HepG2 (cell line): ENCODE results near the gene ZNF813. TPM values are rescaled to one million over a fixed set of nuclear protein-coding genes. Genes with fewer than 3 reads are reported as not detected.

ENCODE experiments used
- AGO1 ChIP-seq: fragments of 200-400 bp; formaldehyde crosslinking; IDR thresholded peaks from 2 replicates; pipeline ENCODE4 v1.6.1; 2017; ENCODE audit warnings: mild to moderate bottlenecking, low read depth, low read length, moderate library complexity; ENCODE audit not compliant: poor library complexity, severe bottlenecking
- BRCA1 ChIP-seq: sonication (generic); formaldehyde crosslinking; IDR thresholded peaks from 2 replicates; pipeline ENCODE4 v1.4.0; 2020; ENCODE audit warnings: missing genetic modification reagents
- HMGA1 ChIP-seq: sonication (generic); formaldehyde crosslinking; conservative IDR thresholded peaks from 2 replicates; pipeline ENCODE4 v1.4.0; 2020; ENCODE audit warnings: missing genetic modification reagents
- KLF12 ChIP-seq: sonication (generic); formaldehyde crosslinking; IDR thresholded peaks from 2 replicates; pipeline ENCODE4 v1.4.0; 2020; ENCODE audit warnings: missing genetic modification reagents, borderline replicate concordance
- YEATS2 ChIP-seq: sonication (generic); formaldehyde crosslinking; IDR thresholded peaks from 2 replicates; pipeline ENCODE4 v1.4.0; 2020; ENCODE audit warnings: missing genetic modification reagents, borderline replicate concordance
- ZBTB3 ChIP-seq: sonication (generic); formaldehyde crosslinking; IDR thresholded peaks from 2 replicates; pipeline ENCODE4 v1.4.0; 2020; ENCODE audit warnings: low read depth, mild to moderate bottlenecking, moderate library complexity, missing genetic modification reagents, borderline replicate concordance
- ZMYM4 ChIP-seq: sonication (generic); formaldehyde crosslinking; IDR thresholded peaks from 2 replicates; pipeline ENCODE4 v1.8.1; 2023; ENCODE audit warnings: mild to moderate bottlenecking, missing genetic modification reagents
- ZNF121 ChIP-seq: sonication (generic); formaldehyde crosslinking; IDR thresholded peaks from 2 replicates; pipeline ENCODE4 v1.5.0; 2020; ENCODE audit warnings: mild to moderate bottlenecking, missing genetic modification reagents
- polyA plus RNA-seq, 8 experiments: library from polyadenylated mRNA; depleted of rRNA in 3 of 8; stranded (reverse) in 7 of 8; unstranded in 1 of 8; fragments of >200 nt; fragmentation: Illumina TruSeq in 4 of 8; extraction: Trizol in 4 of 8; gene quantifications; 2 replicates each; pipeline versions ENCODE4 v1.2.1 to v1.2.3, GENCODE V29; 2011 to 2016; ENCODE audit warnings: low read depth in 4 of 8, missing spikeins in 1 of 8, mixed read lengths in 1 of 8; ENCODE audit not compliant: insufficient read depth in 1 of 8
- total RNA-seq, 5 experiments: library from RNA; depleted of rRNA; stranded (reverse); fragments of >200 nt; fragmentation: Illumina TruSeq; extraction: Trizol; gene quantifications; 2 replicates each; pipeline ENCODE4 v1.2.3, GENCODE V29; 2016; ENCODE audit warnings: low read depth in 1 of 5
- TF ChIP-seq, protein P1 (sequence below): sonication (generic); formaldehyde crosslinking; conservative IDR thresholded peaks from 2 replicates; pipeline ENCODE4 v1.8.0; 2022; ENCODE audit warnings: missing genetic modification reagents
- TF ChIP-seq, protein P2 (sequence below): sonication (generic); formaldehyde crosslinking; IDR thresholded peaks from 2 replicates; pipeline ENCODE4 v1.4.0; 2020; ENCODE audit warnings: mild to moderate bottlenecking, missing genetic modification reagents
- TF ChIP-seq, protein P3 (sequence below): sonication (generic); formaldehyde crosslinking; IDR thresholded peaks from 2 replicates; pipeline ENCODE4 v1.8.0; 2022; ENCODE audit warnings: missing genetic modification reagents, low read depth, mild to moderate bottlenecking, borderline replicate concordance
- TF ChIP-seq, protein P4 (sequence below): sonication (generic); formaldehyde crosslinking; IDR thresholded peaks from 2 replicates; pipeline ENCODE4 v1.5.0; 2020; ENCODE audit warnings: mild to moderate bottlenecking, missing genetic modification reagents, borderline replicate concordance
- TF ChIP-seq, protein P5 (sequence below): sonication (generic); formaldehyde crosslinking; IDR thresholded peaks from 2 replicates; pipeline ENCODE4 v1.4.0; 2020; ENCODE audit warnings: mild to moderate bottlenecking, missing genetic modification reagents

ZNF813 gene
- total and polyA plus RNA-seq, 2 of the 13 experiments (the other 11 are each of a cell fraction or from before 2014, with no cell fraction given), result 2.1 to 8.9 TPM

DNA sequence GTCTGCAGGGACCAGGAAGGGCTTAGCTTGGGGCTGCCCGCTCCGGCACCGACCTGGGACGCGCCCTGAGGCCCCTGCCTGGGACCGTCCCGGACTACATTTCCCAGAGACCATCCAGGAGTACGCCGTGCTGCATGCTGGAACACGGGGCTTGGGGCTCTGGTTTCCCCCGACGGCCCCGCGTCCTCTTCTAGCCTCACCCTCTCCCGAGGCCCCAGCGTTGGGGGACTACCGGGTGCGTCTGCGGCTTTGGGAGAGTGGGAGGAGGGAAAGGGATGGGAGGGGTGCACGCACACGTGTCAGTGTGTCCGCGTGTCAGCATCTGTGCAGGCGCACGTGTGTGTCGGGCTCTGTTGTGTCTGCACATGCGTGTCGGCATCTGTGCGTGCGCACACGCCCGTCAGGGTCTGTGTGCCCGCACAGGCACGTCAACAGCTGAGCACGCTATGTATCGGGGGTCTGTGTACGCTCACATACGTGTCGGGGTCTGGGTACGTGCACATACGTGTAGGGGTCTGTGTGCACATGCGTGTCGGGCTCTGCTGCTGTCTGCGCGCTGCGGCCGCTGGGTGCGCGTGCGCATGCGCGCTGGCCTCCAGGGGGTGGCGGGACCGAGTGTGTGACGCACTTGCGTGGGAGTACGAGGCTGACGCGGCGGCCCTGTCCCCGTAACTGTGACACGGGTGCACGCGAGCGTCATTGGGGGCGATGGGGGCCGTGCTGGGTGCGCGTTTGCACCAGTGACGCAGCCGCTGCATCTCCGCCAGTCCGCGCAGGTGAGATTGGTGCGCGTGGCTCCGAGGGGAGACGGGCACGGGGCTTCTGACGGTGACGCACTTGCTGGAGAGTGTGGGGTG lies 70.2 kb downstream of the ZNF813 start, which contains the start of gene ZNF331 (continued):
- TF ChIP-seq, protein P1, sequence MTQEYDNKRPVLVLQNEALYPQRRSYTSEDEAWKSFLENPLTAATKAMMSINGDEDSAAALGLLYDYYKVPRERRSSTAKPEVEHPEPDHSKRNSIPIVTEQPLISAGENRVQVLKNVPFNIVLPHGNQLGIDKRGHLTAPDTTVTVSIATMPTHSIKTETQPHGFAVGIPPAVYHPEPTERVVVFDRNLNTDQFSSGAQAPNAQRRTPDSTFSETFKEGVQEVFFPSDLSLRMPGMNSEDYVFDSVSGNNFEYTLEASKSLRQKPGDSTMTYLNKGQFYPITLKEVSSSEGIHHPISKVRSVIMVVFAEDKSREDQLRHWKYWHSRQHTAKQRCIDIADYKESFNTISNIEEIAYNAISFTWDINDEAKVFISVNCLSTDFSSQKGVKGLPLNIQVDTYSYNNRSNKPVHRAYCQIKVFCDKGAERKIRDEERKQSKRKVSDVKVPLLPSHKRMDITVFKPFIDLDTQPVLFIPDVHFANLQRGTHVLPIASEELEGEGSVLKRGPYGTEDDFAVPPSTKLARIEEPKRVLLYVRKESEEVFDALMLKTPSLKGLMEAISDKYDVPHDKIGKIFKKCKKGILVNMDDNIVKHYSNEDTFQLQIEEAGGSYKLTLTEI (CRISPR knock-in tag), result no peak
- TF ChIP-seq, protein P2, sequence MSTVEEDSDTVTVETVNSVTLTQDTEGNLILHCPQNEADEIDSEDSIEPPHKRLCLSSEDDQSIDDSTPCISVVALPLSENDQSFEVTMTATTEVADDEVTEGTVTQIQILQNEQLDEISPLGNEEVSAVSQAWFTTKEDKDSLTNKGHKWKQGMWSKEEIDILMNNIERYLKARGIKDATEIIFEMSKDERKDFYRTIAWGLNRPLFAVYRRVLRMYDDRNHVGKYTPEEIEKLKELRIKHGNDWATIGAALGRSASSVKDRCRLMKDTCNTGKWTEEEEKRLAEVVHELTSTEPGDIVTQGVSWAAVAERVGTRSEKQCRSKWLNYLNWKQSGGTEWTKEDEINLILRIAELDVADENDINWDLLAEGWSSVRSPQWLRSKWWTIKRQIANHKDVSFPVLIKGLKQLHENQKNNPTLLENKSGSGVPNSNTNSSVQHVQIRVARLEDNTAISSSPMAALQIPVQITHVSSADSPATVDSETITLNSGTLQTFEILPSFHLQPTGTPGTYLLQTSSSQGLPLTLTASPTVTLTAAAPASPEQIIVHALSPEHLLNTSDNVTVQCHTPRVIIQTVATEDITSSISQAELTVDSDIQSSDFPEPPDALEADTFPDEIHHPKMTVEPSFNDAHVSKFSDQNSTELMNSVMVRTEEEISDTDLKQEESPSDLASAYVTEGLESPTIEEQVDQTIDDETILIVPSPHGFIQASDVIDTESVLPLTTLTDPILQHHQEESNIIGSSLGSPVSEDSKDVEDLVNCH (CRISPR knock-in tag), result no peak
- TF ChIP-seq, protein P3, sequence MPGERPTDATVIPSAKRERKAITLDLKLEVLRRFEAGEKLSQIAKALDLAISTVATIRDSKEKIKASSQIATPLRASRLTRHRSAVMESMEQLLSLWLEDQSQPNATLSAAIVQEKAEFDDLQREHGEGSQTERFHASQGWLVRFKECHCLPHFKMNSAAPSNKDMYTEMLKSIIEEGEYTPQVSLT (CRISPR knock-in tag), result no peak
- TF ChIP-seq AGO1, result no peak
- TF ChIP-seq ZNF121, result no peak
- TF ChIP-seq, protein P4, sequence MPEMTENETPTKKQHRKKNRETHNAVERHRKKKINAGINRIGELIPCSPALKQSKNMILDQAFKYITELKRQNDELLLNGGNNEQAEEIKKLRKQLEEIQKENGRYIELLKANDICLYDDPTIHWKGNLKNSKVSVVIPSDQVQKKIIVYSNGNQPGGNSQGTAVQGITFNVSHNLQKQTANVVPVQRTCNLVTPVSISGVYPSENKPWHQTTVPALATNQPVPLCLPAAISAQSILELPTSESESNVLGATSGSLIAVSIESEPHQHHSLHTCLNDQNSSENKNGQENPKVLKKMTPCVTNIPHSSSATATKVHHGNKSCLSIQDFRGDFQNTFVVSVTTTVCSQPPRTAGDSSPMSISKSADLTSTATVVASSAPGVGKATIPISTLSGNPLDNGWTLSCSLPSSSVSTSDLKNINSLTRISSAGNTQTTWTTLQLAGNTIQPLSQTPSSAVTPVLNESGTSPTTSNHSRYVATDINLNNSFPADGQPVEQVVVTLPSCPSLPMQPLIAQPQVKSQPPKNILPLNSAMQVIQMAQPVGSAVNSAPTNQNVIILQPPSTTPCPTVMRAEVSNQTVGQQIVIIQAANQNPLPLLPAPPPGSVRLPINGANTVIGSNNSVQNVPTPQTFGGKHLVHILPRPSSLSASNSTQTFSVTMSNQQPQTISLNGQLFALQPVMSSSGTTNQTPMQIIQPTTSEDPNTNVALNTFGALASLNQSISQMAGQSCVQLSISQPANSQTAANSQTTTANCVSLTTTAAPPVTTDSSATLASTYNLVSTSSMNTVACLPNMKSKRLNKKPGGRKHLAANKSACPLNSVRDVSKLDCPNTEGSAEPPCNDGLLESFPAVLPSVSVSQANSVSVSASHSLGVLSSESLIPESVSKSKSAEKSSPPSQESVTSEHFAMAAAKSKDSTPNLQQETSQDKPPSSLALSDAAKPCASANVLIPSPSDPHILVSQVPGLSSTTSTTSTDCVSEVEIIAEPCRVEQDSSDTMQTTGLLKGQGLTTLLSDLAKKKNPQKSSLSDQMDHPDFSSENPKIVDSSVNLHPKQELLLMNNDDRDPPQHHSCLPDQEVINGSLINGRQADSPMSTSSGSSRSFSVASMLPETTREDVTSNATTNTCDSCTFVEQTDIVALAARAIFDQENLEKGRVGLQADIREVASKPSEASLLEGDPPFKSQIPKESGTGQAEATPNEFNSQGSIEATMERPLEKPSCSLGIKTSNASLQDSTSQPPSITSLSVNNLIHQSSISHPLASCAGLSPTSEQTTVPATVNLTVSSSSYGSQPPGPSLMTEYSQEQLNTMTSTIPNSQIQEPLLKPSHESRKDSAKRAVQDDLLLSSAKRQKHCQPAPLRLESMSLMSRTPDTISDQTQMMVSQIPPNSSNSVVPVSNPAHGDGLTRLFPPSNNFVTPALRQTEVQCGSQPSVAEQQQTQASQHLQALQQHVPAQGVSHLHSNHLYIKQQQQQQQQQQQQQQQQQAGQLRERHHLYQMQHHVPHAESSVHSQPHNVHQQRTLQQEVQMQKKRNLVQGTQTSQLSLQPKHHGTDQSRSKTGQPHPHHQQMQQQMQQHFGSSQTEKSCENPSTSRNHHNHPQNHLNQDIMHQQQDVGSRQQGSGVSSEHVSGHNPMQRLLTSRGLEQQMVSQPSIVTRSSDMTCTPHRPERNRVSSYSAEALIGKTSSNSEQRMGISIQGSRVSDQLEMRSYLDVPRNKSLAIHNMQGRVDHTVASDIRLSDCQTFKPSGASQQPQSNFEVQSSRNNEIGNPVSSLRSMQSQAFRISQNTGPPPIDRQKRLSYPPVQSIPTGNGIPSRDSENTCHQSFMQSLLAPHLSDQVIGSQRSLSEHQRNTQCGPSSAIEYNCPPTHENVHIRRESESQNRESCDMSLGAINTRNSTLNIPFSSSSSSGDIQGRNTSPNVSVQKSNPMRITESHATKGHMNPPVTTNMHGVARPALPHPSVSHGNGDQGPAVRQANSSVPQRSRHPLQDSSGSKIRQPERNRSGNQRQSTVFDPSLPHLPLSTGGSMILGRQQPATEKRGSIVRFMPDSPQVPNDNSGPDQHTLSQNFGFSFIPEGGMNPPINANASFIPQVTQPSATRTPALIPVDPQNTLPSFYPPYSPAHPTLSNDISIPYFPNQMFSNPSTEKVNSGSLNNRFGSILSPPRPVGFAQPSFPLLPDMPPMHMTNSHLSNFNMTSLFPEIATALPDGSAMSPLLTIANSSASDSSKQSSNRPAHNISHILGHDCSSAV (CRISPR knock-in tag), result no peak
- TF ChIP-seq, protein P5, sequence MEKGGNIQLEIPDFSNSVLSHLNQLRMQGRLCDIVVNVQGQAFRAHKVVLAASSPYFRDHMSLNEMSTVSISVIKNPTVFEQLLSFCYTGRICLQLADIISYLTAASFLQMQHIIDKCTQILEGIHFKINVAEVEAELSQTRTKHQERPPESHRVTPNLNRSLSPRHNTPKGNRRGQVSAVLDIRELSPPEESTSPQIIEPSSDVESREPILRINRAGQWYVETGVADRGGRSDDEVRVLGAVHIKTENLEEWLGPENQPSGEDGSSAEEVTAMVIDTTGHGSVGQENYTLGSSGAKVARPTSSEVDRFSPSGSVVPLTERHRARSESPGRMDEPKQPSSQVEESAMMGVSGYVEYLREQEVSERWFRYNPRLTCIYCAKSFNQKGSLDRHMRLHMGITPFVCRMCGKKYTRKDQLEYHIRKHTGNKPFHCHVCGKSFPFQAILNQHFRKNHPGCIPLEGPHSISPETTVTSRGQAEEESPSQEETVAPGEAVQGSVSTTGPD, result no peak
- no peak for TF ChIP-seq YEATS2 (CRISPR knock-in tag)
- no peak for TF ChIP-seq BRCA1 (CRISPR knock-in tag)
- TF ChIP-seq KLF12, result no peak
- TF ChIP-seq ZBTB3 (CRISPR knock-in tag), result no peak
- peak; percentile 14; the same call in 1 of the 2 replicates for TF ChIP-seq ZMYM4 (CRISPR knock-in tag)
- no peak for TF ChIP-seq HMGA1 (CRISPR knock-in tag)
